Memory B cell (primary cell): ENCODE measurements around the gene CHMP4B.

Experiments used
- ATAC-seq: fragments of 150-1000 bp; cut with Tn5 transposase; 2 replicates; pipeline ENCODE4 v1.10.0; 2021; ENCODE audit warnings: low read depth, mild to moderate bottlenecking, moderate library complexity
- DNase-seq, 2 donors: peaks; one replicate each; pipeline ENCODE4 v3.0.0; 2022; ENCODE audit warnings: low spot score in 2 of 2
- H3K27ac Mint-ChIP-seq: one replicate; pipeline ENCODE4 v1.8.0; 2022; ENCODE audit warnings: mild to moderate bottlenecking, moderate library complexity, mixed read lengths
- H3K27me3 Mint-ChIP-seq: one replicate; pipeline ENCODE4 v1.8.0; 2022; ENCODE audit warnings: mixed read lengths
- H3K36me3 Mint-ChIP-seq: one replicate; pipeline ENCODE4 v1.8.0; 2022; ENCODE audit warnings: mild to moderate bottlenecking, mixed read lengths
- H3K4me1 Mint-ChIP-seq: one replicate; pipeline ENCODE4 v1.8.0; 2022; ENCODE audit warnings: mixed read lengths
- H3K4me3 Mint-ChIP-seq: one replicate; pipeline ENCODE4 v1.8.0; 2022; ENCODE audit warnings: mild to moderate bottlenecking, moderate library complexity, mixed read lengths
- H3K9me3 Mint-ChIP-seq: one replicate; pipeline ENCODE4 v1.8.0; 2022; ENCODE audit warnings: mixed read lengths

Gene CHMP4B

GRCh38 chr20:33861458-33861857 lies 50.3 kb downstream of the CHMP4B start:
- peaks cover 6% of the 10 kb centered on the region for H3K36me3 Mint-ChIP-seq
- ATAC-seq (no peak), DNase-seq (no peak)
- H3K9me3 Mint-ChIP-seq = no peaks in the 10 kb centered on the region
- no peak overlapping the region for H3K4me3 Mint-ChIP-seq
- no peaks in the 10 kb centered on the region for H3K27me3 Mint-ChIP-seq
- no peak overlapping the region for H3K27ac Mint-ChIP-seq
- H3K4me1 Mint-ChIP-seq = peaks cover 28% of the 10 kb centered on the region

- Mint-ChIP-seq H3K4me3 (no peak overlapping the region), H3K27me3 (no peaks in the 10 kb centered on the region)
- peak; percentile 59 for ATAC-seq
Observed at GRCh38 chr20:33862709-33863403, 51.7 kb downstream of the CHMP4B start.

GRCh38 chr20:33863440-33864323 lies 52.5 kb downstream of the CHMP4B start:
- DNase-seq = no peak
- H3K27me3 Mint-ChIP-seq = no peaks in the 10 kb centered on the region
- H3K9me3 Mint-ChIP-seq = no peaks in the 10 kb centered on the region
- no peak for ATAC-seq
- no peaks in the 10 kb centered on the region for H3K36me3 Mint-ChIP-seq
- peaks cover 15% of the 10 kb centered on the region for H3K4me1 Mint-ChIP-seq
- no peak overlapping the region for H3K4me3 Mint-ChIP-seq
- no peak overlapping the region for H3K27ac Mint-ChIP-seq

More at GRCh38 chr20:33862709-33863403, 51.7 kb downstream of the CHMP4B start:
- H3K4me1 Mint-ChIP-seq = peaks cover 24% of the 10 kb centered on the region
- DNase-seq = peak; percentile 52 to 65
- no peaks in the 10 kb centered on the region for H3K9me3 Mint-ChIP-seq
- H3K36me3 Mint-ChIP-seq = no peaks in the 10 kb centered on the region
- no peak overlapping the region for H3K27ac Mint-ChIP-seq

- H3K4me1 Mint-ChIP-seq = peaks cover 8% of the 10 kb centered on the region
- H3K27me3 Mint-ChIP-seq = no peaks in the 10 kb centered on the region
- no peak overlapping the region for H3K4me3 Mint-ChIP-seq
- no peaks in the 10 kb centered on the region for H3K9me3 Mint-ChIP-seq
- DNase-seq (no peak), ATAC-seq (no peak)
- no peaks in the 10 kb centered on the region for H3K36me3 Mint-ChIP-seq
- H3K27ac Mint-ChIP-seq = no peak overlapping the region
Observed at GRCh38 chr20:33864324-33864963, 53.3 kb downstream of the CHMP4B start.

- no peak for DNase-seq
Observed at GRCh38 chr20:33865761-33866370, 54.7 kb downstream of the CHMP4B start.

GRCh38 chr20:33866398-33867100 lies 55.4 kb downstream of the CHMP4B start:
- Mint-ChIP-seq H3K4me1 (peaks cover 3% of the 10 kb centered on the region), H3K36me3 (no peaks in the 10 kb centered on the region), H3K27me3 (no peaks in the 10 kb centered on the region), H3K27ac (no peak overlapping the region), H3K9me3 (no peaks in the 10 kb centered on the region), H3K4me3 (no peak overlapping the region)
- no peak for DNase-seq
- no peak for ATAC-seq

More at GRCh38 chr20:33865761-33866370, 54.7 kb downstream of the CHMP4B start:
- no peaks in the 10 kb centered on the region for H3K36me3 Mint-ChIP-seq
- H3K27ac Mint-ChIP-seq = no peak overlapping the region
- H3K9me3 Mint-ChIP-seq = no peaks in the 10 kb centered on the region
- H3K4me3 Mint-ChIP-seq = no peak overlapping the region
- H3K27me3 Mint-ChIP-seq = no peaks in the 10 kb centered on the region
- no peak for ATAC-seq
- H3K4me1 Mint-ChIP-seq = peaks cover 3% of the 10 kb centered on the region

GRCh38 chr20:33868042-33868441 lies 56.9 kb downstream of the CHMP4B start:
- no peaks in the 10 kb centered on the region for H3K9me3 Mint-ChIP-seq

GRCh38 chr20:33868595-33868994 lies 57.4 kb downstream of the CHMP4B start:
- no peaks in the 10 kb centered on the region for H3K27me3 Mint-ChIP-seq
- no peak overlapping the region for H3K27ac Mint-ChIP-seq
- ATAC-seq (no peak), DNase-seq (no peak)
- no peaks in the 10 kb centered on the region for H3K9me3 Mint-ChIP-seq
- H3K4me3 Mint-ChIP-seq = no peak overlapping the region
- no peaks in the 10 kb centered on the region for H3K4me1 Mint-ChIP-seq
- H3K36me3 Mint-ChIP-seq = no peaks in the 10 kb centered on the region

More at GRCh38 chr20:33868042-33868441, 56.9 kb downstream of the CHMP4B start:
- peaks cover under 1% of the 10 kb centered on the region for H3K4me1 Mint-ChIP-seq
- H3K36me3 Mint-ChIP-seq = no peaks in the 10 kb centered on the region
- ATAC-seq (no peak), DNase-seq (no peak)
- no peak overlapping the region for H3K27ac Mint-ChIP-seq
- H3K27me3 Mint-ChIP-seq = no peaks in the 10 kb centered on the region
- no peak overlapping the region for H3K4me3 Mint-ChIP-seq

GRCh38 chr20:33869283-33869682 lies 58.1 kb downstream of the CHMP4B start:
- H3K4me1 Mint-ChIP-seq = peaks cover 1% of the 10 kb centered on the region
- no peak overlapping the region for H3K4me3 Mint-ChIP-seq
- H3K9me3 Mint-ChIP-seq = no peaks in the 10 kb centered on the region
- H3K27me3 Mint-ChIP-seq = no peaks in the 10 kb centered on the region
- ATAC-seq (no peak), DNase-seq (no peak)
- no peaks in the 10 kb centered on the region for H3K36me3 Mint-ChIP-seq
- no peak overlapping the region for H3K27ac Mint-ChIP-seq

GRCh38 chr20:33871362-33871761 lies 60.2 kb downstream of the CHMP4B start:
- Mint-ChIP-seq H3K36me3 (no peaks in the 10 kb centered on the region), H3K27me3 (no peaks in the 10 kb centered on the region), H3K4me3 (no peak overlapping the region), H3K4me1 (peaks cover 9% of the 10 kb centered on the region), H3K9me3 (no peaks in the 10 kb centered on the region), H3K27ac (no peak overlapping the region)
- DNase-seq = no peak
- no peak for ATAC-seq

GRCh38 chr20:33874129-33874528 lies 63.0 kb downstream of the CHMP4B start:
- H3K27me3 Mint-ChIP-seq = no peaks in the 10 kb centered on the region

GRCh38 chr20:33875055-33875454 lies 63.9 kb downstream of the CHMP4B start:
- ATAC-seq = peak; percentile 98
- Mint-ChIP-seq H3K27me3 (no peaks in the 10 kb centered on the region), H3K4me3 (no peak overlapping the region), H3K27ac (peak overlapping the region; percentile 21), H3K36me3 (no peaks in the 10 kb centered on the region), H3K4me1 (peaks cover 14% of the 10 kb centered on the region), H3K9me3 (no peaks in the 10 kb centered on the region)
- peak; percentile 26 to 47 for DNase-seq

More at GRCh38 chr20:33874129-33874528, 63.0 kb downstream of the CHMP4B start:
- no peak overlapping the region for H3K4me3 Mint-ChIP-seq
- no peak for ATAC-seq
- no peaks in the 10 kb centered on the region for H3K9me3 Mint-ChIP-seq
- H3K36me3 Mint-ChIP-seq = no peaks in the 10 kb centered on the region
- H3K4me1 Mint-ChIP-seq = peaks cover 14% of the 10 kb centered on the region
- DNase-seq = no peak
- peak overlapping the region; percentile 15 for H3K27ac Mint-ChIP-seq

GRCh38 chr20:33875534-33876026 lies 64.4 kb downstream of the CHMP4B start:
- Mint-ChIP-seq H3K9me3 (peaks cover 2% of the 10 kb centered on the region), H3K4me3 (no peak overlapping the region), H3K4me1 (peaks cover 14% of the 10 kb centered on the region), H3K27me3 (no peaks in the 10 kb centered on the region), H3K36me3 (no peaks in the 10 kb centered on the region), H3K27ac (peak overlapping the region; percentile 21)
- ATAC-seq (no peak), DNase-seq (no peak)
